ENCODE measurements around the gene HRH1.

The HRH1 gene

DNA sequence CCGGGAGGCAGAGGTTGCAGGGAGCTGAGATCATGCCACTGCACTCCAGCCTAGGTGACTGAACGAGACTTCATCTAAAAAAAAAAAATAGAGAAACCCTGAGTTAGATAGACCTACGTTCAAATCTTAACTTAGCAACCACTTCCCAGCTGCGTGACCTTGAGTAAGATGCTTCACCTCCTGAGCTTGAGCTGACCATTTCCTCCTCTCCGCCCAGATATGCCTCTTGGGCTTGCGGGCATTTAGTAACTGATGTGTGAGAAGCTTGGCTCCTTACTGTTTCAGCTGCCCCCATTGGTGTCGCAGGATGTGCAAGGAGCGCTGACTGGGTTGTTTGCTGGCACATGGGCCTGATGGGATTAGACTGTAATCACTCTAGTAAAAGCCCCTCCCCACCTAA lies 91.0 kb downstream of the HRH1 start:
- Histone ChIP-seq H3K4me3 (ENCODE audit: low read depth, low read length) (no peak overlapping the region), H3K4me1 (ENCODE audit: control insufficient read depth, insufficient read depth, low read length) (no peaks in the 10 kb centered on the region), H3K36me3 (ENCODE audit: control insufficient read depth in 2 of 2, insufficient read depth in 1 of 2, low read length in 2 of 2) (no peaks in the 10 kb centered on the region), H3K27ac (ENCODE audit: extremely low read depth, low read depth, low read length) (no peak overlapping the region), H3K9me3 (ENCODE audit: control insufficient read depth, insufficient read depth, low read depth, low read length) (no peaks in the 10 kb centered on the region)
- ChIA-PET POLR2A (no interaction called here), CTCF (no interaction called here)
- TF ChIP-seq ZNF302 (tag by site-specific recombination; IDR thresholded peaks at IDR 0.05; ENCODE audit: low read depth) (no peak), SCRT2 (tag by site-specific recombination; IDR thresholded peaks at IDR 0.05) (no peak)

DNA sequence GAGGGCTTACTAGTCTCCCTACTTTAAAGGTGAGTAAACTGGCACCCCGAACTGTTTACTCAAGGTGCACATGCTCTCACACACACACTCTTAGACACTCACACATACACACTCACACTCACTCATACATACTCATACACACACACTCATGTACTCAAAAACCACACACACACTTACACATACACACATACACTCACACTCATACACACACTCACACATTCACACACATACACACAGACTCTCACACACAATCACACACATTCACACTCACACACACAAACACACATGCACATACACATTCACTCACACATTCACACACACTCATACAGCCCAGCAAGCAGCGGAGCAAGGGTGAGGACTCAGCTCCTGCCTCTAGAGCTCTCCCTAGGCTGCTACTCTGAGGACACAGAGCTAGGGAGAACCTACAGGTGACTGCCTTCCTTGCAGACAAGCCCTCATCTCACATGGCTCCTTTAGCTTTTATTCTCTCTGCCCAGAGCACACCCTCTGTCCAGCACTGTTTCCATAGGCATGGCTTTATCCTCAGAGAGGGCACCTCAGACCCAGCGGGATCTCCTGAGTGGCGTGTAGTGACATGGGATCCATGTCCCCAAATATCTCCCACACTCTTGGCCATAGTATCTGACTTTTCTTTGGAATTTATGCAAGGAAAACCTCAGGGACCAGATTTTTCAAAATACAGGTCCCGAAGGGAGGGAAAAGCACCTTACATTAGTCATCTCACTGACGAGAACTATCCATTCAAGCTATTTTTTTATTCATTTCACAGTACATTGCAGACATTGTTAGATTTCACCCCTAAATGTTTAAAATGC lies 91.8 kb downstream of the HRH1 start:
- Histone ChIP-seq H3K4me1 (ENCODE audit: control insufficient read depth, insufficient read depth, low read length) (no peaks in the 10 kb centered on the region), H3K27ac (ENCODE audit: extremely low read depth, low read depth, low read length) (no peak overlapping the region), H3K36me3 (ENCODE audit: control insufficient read depth in 2 of 2, insufficient read depth in 1 of 2, low read length in 2 of 2) (no peaks in the 10 kb centered on the region), H3K4me3 (ENCODE audit: low read depth, low read length) (no peak overlapping the region), H3K9me3 (ENCODE audit: control insufficient read depth, insufficient read depth, low read depth, low read length) (no peaks in the 10 kb centered on the region)
- POLR2A ChIA-PET = no interaction called here
- CTCF ChIA-PET = interaction anchor here (1.1 to 5.0 kb wide), 2 partner anchors 8 to 10 kb away, joined by 3 to 18 read pairs; no protein-coding TSS in a partner anchor
- TF ChIP-seq SALL2 (tag by site-specific recombination; IDR thresholded peaks at IDR 0.05; ENCODE audit: borderline replicate concordance) = peak; percentile 73; the same call in 1 of the 2 replicates
- TF ChIP-seq ZNF140 (tag by site-specific recombination; IDR thresholded peaks at IDR 0.05) = no peak
- no peak for TF ChIP-seq GLIS2 (tag by site-specific recombination; IDR thresholded peaks at IDR 0.05)
- TF ChIP-seq ZNF24 (tag by site-specific recombination; IDR thresholded peaks at IDR 0.05) = no peak
- no peak for TF ChIP-seq ZNF133 (tag by site-specific recombination; IDR thresholded peaks at IDR 0.05)
- TF ChIP-seq, protein P1, sequence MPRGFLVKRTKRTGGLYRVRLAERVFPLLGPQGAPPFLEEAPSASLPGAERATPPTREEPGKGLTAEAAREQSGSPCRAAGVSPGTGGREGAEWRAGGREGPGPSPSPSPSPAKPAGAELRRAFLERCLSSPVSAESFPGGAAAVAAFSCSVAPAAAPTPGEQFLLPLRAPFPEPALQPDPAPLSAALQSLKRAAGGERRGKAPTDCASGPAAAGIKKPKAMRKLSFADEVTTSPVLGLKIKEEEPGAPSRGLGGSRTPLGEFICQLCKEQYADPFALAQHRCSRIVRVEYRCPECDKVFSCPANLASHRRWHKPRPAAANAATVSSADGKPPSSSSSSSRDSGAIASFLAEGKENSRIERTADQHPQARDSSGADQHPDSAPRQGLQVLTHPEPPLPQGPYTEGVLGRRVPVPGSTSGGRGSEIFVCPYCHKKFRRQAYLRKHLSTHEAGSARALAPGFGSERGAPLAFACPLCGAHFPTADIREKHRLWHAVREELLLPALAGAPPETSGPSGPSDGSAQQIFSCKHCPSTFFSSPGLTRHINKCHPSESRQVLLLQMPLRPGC (tag by site-specific recombination; IDR thresholded peaks at IDR 0.05) = no peak
- no peak for TF ChIP-seq ZSCAN30 (tag by site-specific recombination; IDR thresholded peaks at IDR 0.05)
- TF ChIP-seq, protein P2, sequence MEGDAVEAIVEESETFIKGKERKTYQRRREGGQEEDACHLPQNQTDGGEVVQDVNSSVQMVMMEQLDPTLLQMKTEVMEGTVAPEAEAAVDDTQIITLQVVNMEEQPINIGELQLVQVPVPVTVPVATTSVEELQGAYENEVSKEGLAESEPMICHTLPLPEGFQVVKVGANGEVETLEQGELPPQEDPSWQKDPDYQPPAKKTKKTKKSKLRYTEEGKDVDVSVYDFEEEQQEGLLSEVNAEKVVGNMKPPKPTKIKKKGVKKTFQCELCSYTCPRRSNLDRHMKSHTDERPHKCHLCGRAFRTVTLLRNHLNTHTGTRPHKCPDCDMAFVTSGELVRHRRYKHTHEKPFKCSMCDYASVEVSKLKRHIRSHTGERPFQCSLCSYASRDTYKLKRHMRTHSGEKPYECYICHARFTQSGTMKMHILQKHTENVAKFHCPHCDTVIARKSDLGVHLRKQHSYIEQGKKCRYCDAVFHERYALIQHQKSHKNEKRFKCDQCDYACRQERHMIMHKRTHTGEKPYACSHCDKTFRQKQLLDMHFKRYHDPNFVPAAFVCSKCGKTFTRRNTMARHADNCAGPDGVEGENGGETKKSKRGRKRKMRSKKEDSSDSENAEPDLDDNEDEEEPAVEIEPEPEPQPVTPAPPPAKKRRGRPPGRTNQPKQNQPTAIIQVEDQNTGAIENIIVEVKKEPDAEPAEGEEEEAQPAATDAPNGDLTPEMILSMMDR (tag by site-specific recombination; IDR thresholded peaks at IDR 0.05) = no peak
- TF ChIP-seq ZFP41 (tag by site-specific recombination; IDR thresholded peaks at IDR 0.05; ENCODE audit: borderline replicate concordance) = no peak
- TF ChIP-seq, protein P3, sequence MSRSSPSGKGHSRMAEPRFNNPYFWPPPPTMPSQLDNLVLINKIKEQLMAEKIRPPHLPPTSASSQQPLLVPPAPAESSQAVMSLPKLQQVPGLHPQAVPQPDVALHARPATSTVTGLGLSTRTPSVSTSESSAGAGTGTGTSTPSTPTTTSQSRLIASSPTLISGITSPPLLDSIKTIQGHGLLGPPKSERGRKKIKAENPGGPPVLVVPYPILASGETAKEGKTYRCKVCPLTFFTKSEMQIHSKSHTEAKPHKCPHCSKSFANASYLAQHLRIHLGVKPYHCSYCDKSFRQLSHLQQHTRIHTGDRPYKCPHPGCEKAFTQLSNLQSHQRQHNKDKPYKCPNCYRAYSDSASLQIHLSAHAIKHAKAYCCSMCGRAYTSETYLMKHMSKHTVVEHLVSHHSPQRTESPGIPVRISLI (tag by site-specific recombination; IDR thresholded peaks at IDR 0.05) = no peak
- TF ChIP-seq TRIM28 (IDR thresholded peaks at IDR 0.05; ENCODE audit: borderline replicate concordance, low read length) = no peak
- TF ChIP-seq, protein P4, sequence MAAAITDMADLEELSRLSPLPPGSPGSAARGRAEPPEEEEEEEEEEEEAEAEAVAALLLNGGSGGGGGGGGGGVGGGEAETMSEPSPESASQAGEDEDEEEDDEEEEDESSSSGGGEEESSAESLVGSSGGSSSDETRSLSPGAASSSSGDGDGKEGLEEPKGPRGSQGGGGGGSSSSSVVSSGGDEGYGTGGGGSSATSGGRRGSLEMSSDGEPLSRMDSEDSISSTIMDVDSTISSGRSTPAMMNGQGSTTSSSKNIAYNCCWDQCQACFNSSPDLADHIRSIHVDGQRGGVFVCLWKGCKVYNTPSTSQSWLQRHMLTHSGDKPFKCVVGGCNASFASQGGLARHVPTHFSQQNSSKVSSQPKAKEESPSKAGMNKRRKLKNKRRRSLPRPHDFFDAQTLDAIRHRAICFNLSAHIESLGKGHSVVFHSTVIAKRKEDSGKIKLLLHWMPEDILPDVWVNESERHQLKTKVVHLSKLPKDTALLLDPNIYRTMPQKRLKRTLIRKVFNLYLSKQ (tag by site-specific recombination; IDR thresholded peaks at IDR 0.05; ENCODE audit: borderline replicate concordance) = no peak
- no peak for TF ChIP-seq ZNF596 (tag by site-specific recombination; IDR thresholded peaks at IDR 0.05)
- TF ChIP-seq ZNF10 (tag by site-specific recombination; IDR thresholded peaks at IDR 0.05) = no peak
- no peak for TF ChIP-seq ZNF677 (tag by site-specific recombination; IDR thresholded peaks at IDR 0.05)
- TF ChIP-seq, protein P5, sequence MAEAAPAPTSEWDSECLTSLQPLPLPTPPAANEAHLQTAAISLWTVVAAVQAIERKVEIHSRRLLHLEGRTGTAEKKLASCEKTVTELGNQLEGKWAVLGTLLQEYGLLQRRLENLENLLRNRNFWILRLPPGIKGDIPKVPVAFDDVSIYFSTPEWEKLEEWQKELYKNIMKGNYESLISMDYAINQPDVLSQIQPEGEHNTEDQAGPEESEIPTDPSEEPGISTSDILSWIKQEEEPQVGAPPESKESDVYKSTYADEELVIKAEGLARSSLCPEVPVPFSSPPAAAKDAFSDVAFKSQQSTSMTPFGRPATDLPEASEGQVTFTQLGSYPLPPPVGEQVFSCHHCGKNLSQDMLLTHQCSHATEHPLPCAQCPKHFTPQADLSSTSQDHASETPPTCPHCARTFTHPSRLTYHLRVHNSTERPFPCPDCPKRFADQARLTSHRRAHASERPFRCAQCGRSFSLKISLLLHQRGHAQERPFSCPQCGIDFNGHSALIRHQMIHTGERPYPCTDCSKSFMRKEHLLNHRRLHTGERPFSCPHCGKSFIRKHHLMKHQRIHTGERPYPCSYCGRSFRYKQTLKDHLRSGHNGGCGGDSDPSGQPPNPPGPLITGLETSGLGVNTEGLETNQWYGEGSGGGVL (tag by site-specific recombination; IDR thresholded peaks at IDR 0.05) = no peak
- no peak for TF ChIP-seq MEIS1 (CRISPR knock-in tag; IDR thresholded peaks at IDR 0.05; ENCODE audit: borderline replicate concordance)
- no peak for TF ChIP-seq ZNF777 (tag by site-specific recombination; IDR thresholded peaks at IDR 0.05; ENCODE audit: borderline replicate concordance)
- TF ChIP-seq ZNF76 (tag by site-specific recombination; IDR thresholded peaks at IDR 0.05; ENCODE audit: borderline replicate concordance, low read depth) = no peak
- no peak for TF ChIP-seq YY2 (tag by site-specific recombination; IDR thresholded peaks at IDR 0.05)
- peak; percentile 49; the same call in 1 of the 2 replicates for TF ChIP-seq ZNF311 (tag by site-specific recombination; IDR thresholded peaks at IDR 0.05; ENCODE audit: borderline replicate concordance)

Data from HEK293 (cell line).